A549 (cell line): ENCODE data around the gene WDR38. TPM values are rescaled to one million over a fixed set of nuclear protein-coding genes. Genes with fewer than 3 reads are reported as not detected.

ENCODE experiments used
- ATAC-seq, 2 experiments: fragments of 200-7000 bp in 1 of 2; fragments of >200 bp in 1 of 2; cut with Nextera tagmentation in 1 of 2; cut with Tn5 transposase in 1 of 2; 3 replicates each; pipeline versions ENCODE4 v1.8.0 to v1.9.1; 2018 to 2020; ENCODE audit warnings: mild to moderate bottlenecking in 1 of 2, moderate library complexity in 1 of 2
- CTCF ChIA-PET: fragments of 300-600 bp; sonication (Branson Sonifier 250); formaldehyde crosslinking; extraction: SDS; loops from one replicate; lab custom pipeline; 2021; ENCODE audit warnings: antibody characterized with exemption, inconsistent platforms; lab: Yijun Ruan, JAX
- POLR2A ChIA-PET: fragments of 350-600 bp; formaldehyde crosslinking; extraction: SDS; loops from one replicate; lab custom pipeline; 2021; ENCODE audit warnings: antibody characterized with exemption, inconsistent platforms; lab: Yijun Ruan, JAX
- DNase-seq, 2 experiments: peaks; one replicate each; pipeline versions ENCODE4 v3.0.0 to v3.0.0-alpha.2; 2011 to 2016; ENCODE audit warnings: low read depth in 1 of 2, low spot score in 1 of 2
- FAIRE-seq: peaks from 2 replicates; lab custom pipeline; 2011; peaks lifted over from hg19 to GRCh38; lab: Jason Lieb, UNC
- H3K27ac ChIP-seq, 2 experiments: fragments of >200 bp; sonication (Bioruptor Twin); formaldehyde crosslinking; 3 replicates each; pipeline ENCODE4 v1.5.1; 2016 to 2017
- H3K4me1 ChIP-seq: fragments of >200 bp; sonication (Bioruptor Twin); formaldehyde crosslinking; 3 replicates; pipeline ENCODE4 v1.6.1; 2016
- H3K4me2 ChIP-seq: fragments of >200 bp; sonication (Bioruptor Twin); formaldehyde crosslinking; 3 replicates; pipeline ENCODE4 v1.6.1; 2016
- H3K4me3 ChIP-seq: fragments of >200 bp; sonication (Bioruptor Twin); formaldehyde crosslinking; 3 replicates; pipeline ENCODE4 v1.5.1; 2016
- H3K9me3 ChIP-seq: fragments of >200 bp; sonication (Bioruptor Twin); formaldehyde crosslinking; 3 replicates; pipeline ENCODE4 v1.6.1; 2016
- ATOH8 ChIP-seq: fragments of 250-450 bp; sonication (Bioruptor Pico); IDR thresholded peaks from 2 replicates; pipeline ENCODE4 v1.5.0; 2020; ENCODE audit warnings: low read depth, mild to moderate bottlenecking, moderate library complexity
- BCL3 ChIP-seq: fragments of >200 bp; sonication (Bioruptor Twin); formaldehyde crosslinking; IDR thresholded peaks from 3 replicates; pipeline ENCODE4 v1.6.1; 2016
- BHLHE40 ChIP-seq: IDR thresholded peaks from 2 replicates; pipeline ENCODE4 v1.6.1; 2012; ENCODE audit warnings: low read depth, low read length, inconsistent platforms
- CHD2 ChIP-seq: fragments of 150-350 bp; IDR thresholded peaks from 2 replicates; pipeline ENCODE4 v1.6.1; 2014; ENCODE audit warnings: low read length; ENCODE audit not compliant: partially characterized antibody
- CHD4 ChIP-seq: fragments of 200-600 bp; sonication (generic); IDR thresholded peaks from 2 replicates; pipeline ENCODE4 v1.6.1; 2016; ENCODE audit warnings: antibody characterized with exemption, mild to moderate bottlenecking, borderline replicate concordance
- EHMT2 ChIP-seq: fragments of 200-600 bp; sonication (generic); IDR thresholded peaks from 2 replicates; pipeline ENCODE4 v1.6.1; 2016; ENCODE audit warnings: antibody characterized with exemption, low read depth, mild to moderate bottlenecking, moderate library complexity
- ESRRA ChIP-seq: fragments of 150-350 bp; IDR thresholded peaks from 2 replicates; pipeline ENCODE4 v1.6.1; 2014; ENCODE audit warnings: mild to moderate bottlenecking, low read length, borderline replicate concordance
- FOSL2 ChIP-seq, 2 experiments: fragments of 450-650 bp in 1 of 2; fragments of >200 bp in 1 of 2; sonication (Bioruptor Twin) in 1 of 2; formaldehyde crosslinking; IDR thresholded peaks; 2 replicates each; pipeline versions ENCODE4 v1.5.0 to v1.6.1; 2016 to 2020; ENCODE audit warnings: mild to moderate bottlenecking in 1 of 2, moderate library complexity in 1 of 2
- HDAC2 ChIP-seq: fragments of 200-600 bp; sonication (generic); IDR thresholded peaks from 2 replicates; pipeline ENCODE4 v1.6.1; 2016
- HES2 ChIP-seq: fragments of >200 bp; sonication (Bioruptor Twin); formaldehyde crosslinking; IDR thresholded peaks from 2 replicates; pipeline ENCODE4 v1.6.1; 2016
- HOXB13 ChIP-seq: fragments of 250-450 bp; sonication (Bioruptor Pico); IDR thresholded peaks from 2 replicates; pipeline ENCODE4 v1.5.0; 2020; ENCODE audit warnings: low read depth, mild to moderate bottlenecking, moderate library complexity
- MAFK ChIP-seq: fragments of 450-650 bp; IDR thresholded peaks from 2 replicates; pipeline ENCODE4 v1.6.1; 2014; ENCODE audit not compliant: partially characterized antibody
- MAZ ChIP-seq: fragments of 150-350 bp; IDR thresholded peaks from 2 replicates; pipeline ENCODE4 v1.6.1; 2014; ENCODE audit warnings: antibody characterized with exemption, low read depth, low read length, borderline replicate concordance
- NFE2L2 ChIP-seq: fragments of 150-350 bp; conservative IDR thresholded peaks from 2 replicates; pipeline ENCODE4 v1.6.1; 2014; ENCODE audit warnings: low read length
- PBX3 ChIP-seq: IDR thresholded peaks from 2 replicates; pipeline ENCODE4 v1.6.1; 2012
- POLR2A ChIP-seq: IDR thresholded peaks from 2 replicates; pipeline ENCODE4 v1.6.1; 2012; ENCODE audit warnings: mild to moderate bottlenecking, low read length
- RAD21 ChIP-seq, 2 experiments: fragments of >200 bp in 1 of 2; sonication (Bioruptor Twin) in 1 of 2; formaldehyde crosslinking in 1 of 2; IDR thresholded peaks in 1 of 2; conservative IDR thresholded peaks in 1 of 2; 2 replicates in 1 of 2; 3 replicates in 1 of 2; pipeline ENCODE4 v1.6.1; 2012 to 2018; ENCODE audit warnings: inconsistent platforms in 1 of 2
- RARB ChIP-seq: fragments of 250-450 bp; sonication (Bioruptor Pico); IDR thresholded peaks from 2 replicates; pipeline ENCODE4 v1.8.0; 2021; ENCODE audit warnings: mild to moderate bottlenecking, moderate library complexity
- REST ChIP-seq: fragments of 200-600 bp; sonication (generic); IDR thresholded peaks from 2 replicates; pipeline ENCODE4 v1.6.1; 2016; ENCODE audit warnings: antibody characterized with exemption, mild to moderate bottlenecking, moderate library complexity
- RNF2 ChIP-seq: fragments of 200-600 bp; sonication (generic); IDR thresholded peaks from 2 replicates; pipeline ENCODE4 v1.6.1; 2016; ENCODE audit warnings: low read depth, mild to moderate bottlenecking, antibody characterized with exemption, moderate library complexity, borderline replicate concordance
- SMC3 ChIP-seq: fragments of >200 bp; sonication (Bioruptor Twin); formaldehyde crosslinking; IDR thresholded peaks from 3 replicates; pipeline ENCODE4 v1.6.1; 2018; ENCODE audit warnings: inconsistent platforms
- USF2 ChIP-seq: fragments of 450-650 bp; IDR thresholded peaks from 2 replicates; pipeline ENCODE4 v1.6.1; 2014; ENCODE audit warnings: antibody characterized with exemption
- ZNF302 ChIP-seq: fragments of 250-450 bp; sonication (Bioruptor Pico); IDR thresholded peaks from 2 replicates; pipeline ENCODE4 v1.9.0; 2021; ENCODE audit warnings: inconsistent platforms, mild to moderate bottlenecking, moderate library complexity
- WGBS: methylation state at CpG from one replicate; pipeline ENCODE4 v1.1.6; 2017; ENCODE audit errors: missing lambda C conversion rate; 5-methylcytosine and 5-hydroxymethylcytosine counted together
- polyA plus RNA-seq, 4 experiments: library from polyadenylated mRNA; depleted of rRNA in 3 of 4; stranded (reverse); fragments of >200 nt; fragmentation: RNase III in 1 of 4; extraction: RNeasy Plus Mini Kit Qiagen cat#74134 plus additional on column Dnase treatment in 1 of 4; gene quantifications; 2 replicates in 3 of 4; 3 replicates in 1 of 4; pipeline ENCODE4 v1.2.3, GENCODE V29; 2011 to 2017

WDR38 gene
- polyA plus RNA-seq, 2 of the 4 experiments (the other 2 are of a cell fraction) = not detected

- no peak for TF ChIP-seq USF2
- TF ChIP-seq CHD4 = no peak
- no peak for TF ChIP-seq MAFK
- TF ChIP-seq, all 56 proteins: peak for 0
Measured at GRCh38 chr9:124886461-124886860, 33.2 kb downstream of the WDR38 start (continued).

- FAIRE-seq (no peak), ATAC-seq (0 out of 6 replicates have a peak, but pooled peaks of 1 of the 2 experiments have one; percentile 17), DNase-seq (no peak)
- Histone ChIP-seq H3K4me2 (no peak overlapping the region), H3K9me3 (no peaks in the 10 kb centered on the region), H3K4me3 (no peak overlapping the region), H3K27ac (no peak overlapping the region), H3K4me1 (no peaks in the 10 kb centered on the region)
- ChIA-PET CTCF (interaction anchor here (0.8 to 1.7 kb wide), 3 partner anchors 8 to 115 kb away, joined by 3 to 6 read pairs (median 5); no protein-coding TSS in a partner anchor), POLR2A (interaction anchor here (0.5 to 0.6 kb wide), 2 partner anchors 313 to 409 kb away, joined by 4 read pairs; no protein-coding TSS in a partner anchor)
- 82% methylated on average over 17 of the region's 17 CpGs for WGBS
- TF ChIP-seq EHMT2 (no peak), HES2 (no peak), NFE2L2 (no peak), RAD21 (conservative IDR thresholded peaks at IDR 0.05 in 1 of 2, IDR thresholded peaks at IDR 0.05 in 1 of 2) (no peak), ESRRA (no peak), BHLHE40 (no peak), ZNF302 (CRISPR knock-in tag) (no peak), POLR2A (no peak)
Measured at GRCh38 chr9:124886866-124887492, 33.7 kb downstream of the WDR38 start.

GRCh38 chr9:124887832-124888231, 34.6 kb downstream of the WDR38 start:
- H3K4me2 ChIP-seq = no peak overlapping the region
- no peak for DNase-seq
- H3K27ac ChIP-seq = no peak overlapping the region
- no peaks in the 10 kb centered on the region for H3K4me1 ChIP-seq
- ChIA-PET CTCF (interaction anchor here (1.4 to 1.7 kb wide), 3 partner anchors 9 to 115 kb away, joined by 3 to 6 read pairs (median 5); no protein-coding TSS in a partner anchor), POLR2A (no interaction called here)
- ATAC-seq = no peak
- FAIRE-seq = no peak
- no peaks in the 10 kb centered on the region for H3K9me3 ChIP-seq
- WGBS = 89% methylated on average over 5 of the region's 5 CpGs
- no peak for TF ChIP-seq HOXB13 (CRISPR knock-in tag)
- no peak for TF ChIP-seq ESRRA
- no peak for TF ChIP-seq RARB
- no peak for TF ChIP-seq NFE2L2
- no peak for TF ChIP-seq HDAC2
- no peak for TF ChIP-seq ATOH8
- H3K4me3 ChIP-seq = no peak overlapping the region

GRCh38 chr9:124889006-124889405, 35.7 kb downstream of the WDR38 start:
- ChIA-PET POLR2A (no interaction called here), CTCF (interaction anchor here (0.7 to 2.5 kb wide), 4 partner anchors 14 to 1583 kb away, joined by 3 to 9 read pairs (median 4); partner anchors contain the start of gene WDR38)
- TF ChIP-seq ZNF302 (CRISPR knock-in tag) (no peak), BCL3 (no peak), CHD4 (no peak), SMC3 (no peak), EHMT2 (no peak), CHD2 (no peak), PBX3 (no peak), MAZ (no peak), RNF2 (no peak), REST (no peak), HDAC2 (no peak), FOSL2 (IDR thresholded peaks at IDR 0.05) (no peak), FOSL2 (CRISPR knock-in tag; IDR thresholded peaks at IDR 0.05) (no peak)

More at GRCh38 chr9:124889006-124889405, 35.7 kb downstream of the WDR38 start:
- DNase-seq (no peak), FAIRE-seq (no peak), ATAC-seq (no peak)
- H3K4me2 ChIP-seq = no peak overlapping the region
- no peak overlapping the region for H3K27ac ChIP-seq
- no peaks in the 10 kb centered on the region for H3K9me3 ChIP-seq
- WGBS = 92% methylated on average over 13 of the region's 13 CpGs
- no peaks in the 10 kb centered on the region for H3K4me1 ChIP-seq
- H3K4me3 ChIP-seq = no peak overlapping the region
